Measurements from ENCODE around the gene IRX6.

- peak; percentile 34 to 46 for TF ChIP-seq CTCF (conservative IDR thresholded peaks at IDR 0.05 in 1 of 2, IDR thresholded peaks at IDR 0.05 in 1 of 2; ENCODE audit: low read depth in 1 of 2, low read length in 2 of 2)
- no peak for TF ChIP-seq EZH2 (IDR thresholded peaks at IDR 0.05; ENCODE audit: low read length, missing control alignments)
These were observed 46.9 kb downstream of the IRX6 start for GRCh38 chr16:55370762-55371482.
